GM13977 (cell line): ENCODE measurements around the gene FANCC.

ENCODE experiments used
- DNase-seq: peaks from one replicate; pipeline ENCODE4 v3.0.0; 2012; ENCODE audit warnings: low spot score
- CTCF ChIP-seq: IDR thresholded peaks from 2 replicates; pipeline ENCODE4 v1.5.1; 2012; ENCODE audit warnings: mild to moderate bottlenecking, control low read depth; ENCODE audit not compliant: insufficient read depth; ENCODE audit errors: extremely low read depth, missing control alignments
- in situ Hi-C: fragments of 300-500 bp; cut with MboI; formaldehyde crosslinking; loops from one replicate; pipeline ENCODE4 v1.12.0; 2022; ENCODE audit warnings: low sequenced_read_pairs, low pct_unique_long_range_greater_than_20kb, mixed read lengths, inconsistent platforms; ENCODE audit not compliant: unreplicated experiment

The FANCC gene

GRCh38 chr9:95053611-95054570 lies 263.6 kb downstream of the FANCC start:
- in situ Hi-C loops = no loop called here
- no peak for TF ChIP-seq CTCF
- DNase-seq = no peak

GRCh38 chr9:95049761-95050160 lies 267.7 kb downstream of the FANCC start:
- no peak for DNase-seq
- in situ Hi-C loops = no loop called here
- no peak for TF ChIP-seq CTCF
